Spleen (tissue), 7 donors: Measurements from ENCODE around the gene CORIN.

ENCODE experiments used
- CTCF ChIP-seq, 11 experiments: fragments of 200-600 bp in 7 of 11; fragments of 450-650 bp in 4 of 11; sonication (generic) in 4 of 11; IDR thresholded peaks in 8 of 11; conservative IDR thresholded peaks in 3 of 11; 1 replicate in 7 of 11; 2 replicates in 4 of 11; pipeline versions ENCODE4 v1.4.0 to v1.8.0; 2016 to 2021; ENCODE audit warnings: antibody characterized with exemption in 11 of 11, inconsistent platforms in 4 of 11, mild to moderate bottlenecking in 1 of 11
- POLR2A ChIP-seq, 3 donors: fragments of 450-650 bp; IDR thresholded peaks; one replicate each; pipeline ENCODE4 v1.5.1; 2017; ENCODE audit warnings: antibody characterized with exemption in 3 of 3, mild to moderate bottlenecking in 1 of 3
- donor health status: DM: no; HTN: no; CAD: no; lungs with moderate emphysema.
- donor health status: DM: no; HTN: no; CAD: no.
- donor health status: DM: no; HTN: no; CAD: no.

- TF ChIP-seq CTCF (IDR thresholded peaks at IDR 0.05 in 8 of 11, conservative IDR thresholded peaks at IDR 0.05 in 3 of 11) (no peak), POLR2A (IDR thresholded peaks at IDR 0.05) (no peak)
Measured at GRCh38 chr4:47694322-47694721, 143.5 kb downstream of the CORIN start.
